GM12892 (cell line): ENCODE results near the gene EPB41L3.

Source experiments
- POLR2A ChIP-seq: IDR thresholded peaks from 2 replicates; pipeline ENCODE4 v1.6.1; 2011; ENCODE audit warnings: low read depth, low read length, control low read depth
- POLR2AphosphoS5 ChIP-seq: IDR thresholded peaks from 2 replicates; pipeline ENCODE4 v1.6.1; 2011; ENCODE audit warnings: low read depth, low read length, control low read depth

DNA sequence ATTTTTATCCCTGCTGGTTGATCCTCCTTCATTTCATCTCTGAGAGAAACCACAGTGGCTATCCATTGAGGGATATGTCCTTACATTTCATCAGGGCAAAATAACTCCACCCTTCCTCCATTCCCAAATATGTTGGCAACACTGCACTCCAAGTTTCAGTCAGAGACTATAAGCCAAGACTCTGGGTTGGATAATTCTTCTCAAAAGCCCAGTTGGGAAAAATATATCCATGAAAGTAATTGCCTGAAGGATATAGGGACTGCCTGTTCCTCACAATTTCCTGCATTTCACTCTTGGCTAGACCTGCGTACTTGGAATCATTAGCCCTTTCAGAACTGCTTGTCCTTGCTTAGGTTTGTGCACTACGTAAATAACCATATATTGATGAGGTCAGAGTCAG, 27.9 kb upstream of the EPB41L3 start:
- no peak for TF ChIP-seq POLR2AphosphoS5
- TF ChIP-seq POLR2A: no peak
